ENCODE data around the gene HSPB2. TPM values are rescaled to one million over a fixed set of nuclear protein-coding genes. Genes with fewer than 3 reads are reported as not detected.
"Not testable (repeated sequence)": the region's sequence is repeated elsewhere in the genome, so short reads cannot be mapped to it uniquely, and the experiment has no call there.

HSPB2 gene
- total RNA-seq, 4 donors from 2014 or later = 1.2 to 6.7 (median 1.5) TPM; not detected in 1

DNA sequence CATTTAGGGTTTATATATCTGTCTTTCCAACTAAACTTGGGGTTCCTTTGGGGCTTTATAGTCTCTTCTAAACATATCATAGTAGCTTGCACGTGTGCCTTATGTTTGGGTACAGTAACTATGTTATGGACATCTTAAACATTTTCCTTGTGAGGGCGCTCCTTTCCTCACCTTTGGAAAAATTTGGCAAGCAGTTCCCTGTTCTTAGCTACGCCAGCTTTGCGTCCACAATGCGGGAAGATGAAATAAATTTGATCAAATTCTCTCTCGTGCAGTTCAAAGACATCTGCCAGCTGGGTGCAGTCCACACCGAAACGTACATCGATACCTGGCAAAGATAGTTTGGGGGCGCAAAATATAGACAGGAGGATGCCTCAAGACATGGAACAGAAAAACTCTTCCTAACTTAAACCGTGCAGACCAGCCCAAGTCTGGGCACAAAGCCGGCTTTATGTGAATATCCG is 34.1 kb upstream of the HSPB2 start:
- no peak for DNase-seq (ENCODE audit: low spot score in 2 of 2)
- intact Hi-C loops (cut with DNase I; ENCODE audit: low total_unique reads) = no loop called here
- TF ChIP-seq, protein P1, sequence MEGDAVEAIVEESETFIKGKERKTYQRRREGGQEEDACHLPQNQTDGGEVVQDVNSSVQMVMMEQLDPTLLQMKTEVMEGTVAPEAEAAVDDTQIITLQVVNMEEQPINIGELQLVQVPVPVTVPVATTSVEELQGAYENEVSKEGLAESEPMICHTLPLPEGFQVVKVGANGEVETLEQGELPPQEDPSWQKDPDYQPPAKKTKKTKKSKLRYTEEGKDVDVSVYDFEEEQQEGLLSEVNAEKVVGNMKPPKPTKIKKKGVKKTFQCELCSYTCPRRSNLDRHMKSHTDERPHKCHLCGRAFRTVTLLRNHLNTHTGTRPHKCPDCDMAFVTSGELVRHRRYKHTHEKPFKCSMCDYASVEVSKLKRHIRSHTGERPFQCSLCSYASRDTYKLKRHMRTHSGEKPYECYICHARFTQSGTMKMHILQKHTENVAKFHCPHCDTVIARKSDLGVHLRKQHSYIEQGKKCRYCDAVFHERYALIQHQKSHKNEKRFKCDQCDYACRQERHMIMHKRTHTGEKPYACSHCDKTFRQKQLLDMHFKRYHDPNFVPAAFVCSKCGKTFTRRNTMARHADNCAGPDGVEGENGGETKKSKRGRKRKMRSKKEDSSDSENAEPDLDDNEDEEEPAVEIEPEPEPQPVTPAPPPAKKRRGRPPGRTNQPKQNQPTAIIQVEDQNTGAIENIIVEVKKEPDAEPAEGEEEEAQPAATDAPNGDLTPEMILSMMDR (IDR thresholded peaks at IDR 0.05) = no peak
- no peak for TF ChIP-seq POLR2A (IDR thresholded peaks at IDR 0.05)
- H3K4me3 ChIP-seq (ENCODE audit: low read depth, poor library complexity, severe bottlenecking) = peak overlapping the region; percentile 49
- WGBS, 2 donors = 1% methylated on average over 13 of the region's 13 CpGs

DNA sequence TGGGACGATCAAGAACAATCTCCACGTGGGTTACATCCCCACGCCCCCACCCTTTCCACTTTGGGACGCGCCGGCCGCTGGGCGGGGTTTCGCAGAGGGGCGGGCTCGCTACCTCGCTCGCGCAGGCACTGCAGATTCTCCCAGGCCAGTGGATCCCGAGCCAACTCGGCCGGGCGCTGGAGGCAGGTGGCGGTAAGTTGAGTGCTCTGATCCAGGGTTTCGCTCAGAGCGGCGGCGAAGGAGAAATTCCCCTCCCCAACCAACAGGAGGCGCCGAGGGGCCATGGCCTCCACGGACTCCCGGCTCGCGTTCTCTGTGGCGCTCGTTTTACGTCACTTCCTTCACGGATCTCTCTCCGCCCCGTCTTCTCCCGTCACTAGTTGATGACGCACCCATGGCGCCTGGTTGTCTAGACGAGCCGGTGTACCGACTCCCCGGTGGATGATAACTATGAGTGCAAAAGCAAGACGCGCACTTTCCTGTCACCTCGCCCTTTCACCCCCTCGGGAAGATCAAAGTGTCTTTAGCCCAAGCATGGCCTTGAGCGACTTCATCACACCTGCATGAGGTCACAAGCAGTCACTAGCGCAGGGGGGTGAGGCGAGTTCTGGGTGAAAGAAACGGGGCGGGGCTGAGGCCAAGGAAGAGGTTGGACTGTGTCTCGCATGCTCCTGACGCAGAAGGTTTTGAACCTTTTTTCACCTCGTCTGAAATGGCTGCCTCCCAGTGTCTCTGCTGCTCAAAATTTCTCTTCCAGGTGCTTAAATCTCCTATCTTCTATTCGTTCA is 33.5 kb upstream of the HSPB2 start, which contains the start of the genes CFAP68 and FDXACB1:
Gene CFAP68, plus strand, starts transcription at position 693 of the 788 bp plus-strand sequence. Its CDS starts 20 bp downstream, at position 713.
Gene FDXACB1, minus strand, starts transcription at position 317 of the 788 bp plus-strand sequence. Its CDS starts 33 bp downstream, at position 284.
- H3K4me3 ChIP-seq (ENCODE audit: low read depth, poor library complexity, severe bottlenecking) = peak within 1 kb of the TSS; percentile 49
- intact Hi-C loops (cut with DNase I; ENCODE audit: low total_unique reads) = no loop called here
- WGBS, 2 donors = 0 to 1% methylated on average over 48 of the region's 55 CpGs
- DNase-seq (ENCODE audit: low spot score in 2 of 2) = peak; percentile 97 to 99
- TF ChIP-seq, protein P1 (IDR thresholded peaks at IDR 0.05) = peak in 2 of 3 donors; percentile 25 to 96
- TF ChIP-seq POLR2A (IDR thresholded peaks at IDR 0.05) = no peak

DNA sequence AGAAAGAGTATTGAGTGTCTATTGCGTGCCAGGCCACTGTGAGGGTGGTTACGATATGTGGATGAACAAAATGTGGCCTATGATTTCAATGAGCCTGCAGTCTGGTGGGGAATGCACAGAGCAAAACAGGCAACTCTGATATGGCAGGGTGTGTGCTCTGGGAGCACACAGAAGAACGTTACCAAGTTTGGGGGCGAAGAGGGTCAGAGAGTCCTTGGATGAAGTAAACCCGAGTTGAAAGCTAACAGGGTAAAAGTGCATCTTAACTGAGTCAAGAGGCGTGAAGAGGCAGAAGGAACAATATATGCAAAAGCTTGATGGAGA is 32.9 kb upstream of the HSPB2 start:
- intact Hi-C loops (cut with DNase I; ENCODE audit: low total_unique reads) = no loop called here

DNA sequence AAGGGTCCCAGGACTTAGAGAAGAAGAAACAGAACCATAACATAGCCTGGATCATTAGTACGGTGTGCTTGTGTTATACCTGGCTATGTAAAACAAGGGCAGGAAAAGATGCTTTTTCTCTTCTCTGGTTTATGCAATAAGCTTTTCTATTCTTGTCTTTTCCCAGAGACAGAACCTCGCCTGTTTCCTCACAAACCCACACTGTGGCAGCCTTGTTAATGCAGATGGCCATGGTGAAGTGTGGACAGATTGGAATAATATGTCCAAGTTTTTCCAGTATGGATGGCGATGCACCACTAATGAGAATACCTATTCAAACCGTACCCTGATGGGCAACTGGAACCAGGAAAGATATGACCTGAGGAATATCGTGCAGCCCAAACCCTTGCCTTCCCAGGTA is 30.3 kb upstream of the HSPB2 start:
- intact Hi-C loops (cut with DNase I; ENCODE audit: low total_unique reads) = no loop called here
- H3K4me3 ChIP-seq (ENCODE audit: low read depth, poor library complexity, severe bottlenecking) = no peak overlapping the region
- no peak for DNase-seq (ENCODE audit: low spot score in 2 of 2)
- WGBS, 2 donors = 89 to 95% methylated on average over 5 of the region's 5 CpGs
- TF ChIP-seq, protein P1 (IDR thresholded peaks at IDR 0.05) = no peak
- TF ChIP-seq POLR2A (IDR thresholded peaks at IDR 0.05) = no peak

More for the DNA sequence above, 32.9 kb upstream of the HSPB2 start:
- WGBS, 2 donors = 42 to 55% methylated on average over 6 of the region's 6 CpGs
- peak overlapping the region; percentile 49 for H3K4me3 ChIP-seq (ENCODE audit: low read depth, poor library complexity, severe bottlenecking)
- no peak for TF ChIP-seq POLR2A (IDR thresholded peaks at IDR 0.05)
- TF ChIP-seq, protein P1 (IDR thresholded peaks at IDR 0.05) = no peak
- DNase-seq (ENCODE audit: low spot score in 2 of 2) = no peak

DNA sequence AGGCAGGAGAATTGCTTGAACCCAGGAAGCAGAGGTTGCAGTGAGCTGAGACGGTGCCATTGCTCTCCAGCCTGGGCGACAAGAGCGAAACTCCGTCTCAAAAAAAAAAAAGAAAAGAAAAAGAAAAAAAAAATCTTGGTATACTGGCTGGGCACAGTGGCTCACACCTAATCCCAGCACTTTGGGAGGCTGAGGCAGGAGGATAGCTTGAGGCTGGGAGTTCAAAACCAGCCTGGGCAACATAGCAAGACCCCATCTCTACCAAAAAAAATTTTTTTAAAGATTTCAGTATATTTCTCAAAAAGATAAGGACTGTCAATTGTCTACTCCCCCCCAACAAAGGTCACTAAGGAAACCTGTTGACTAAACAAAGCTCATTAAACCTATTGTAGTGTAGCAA is 27.5 kb upstream of the HSPB2 start:
- DNase-seq (ENCODE audit: low spot score in 2 of 2); intact Hi-C loops (cut with DNase I; ENCODE audit: low total_unique reads); H3K4me3 ChIP-seq (ENCODE audit: low read depth, poor library complexity, severe bottlenecking): not testable (repeated sequence)
- 95 to 99% methylated on average over 4 of the region's 4 CpGs for WGBS, 2 donors

DNA sequence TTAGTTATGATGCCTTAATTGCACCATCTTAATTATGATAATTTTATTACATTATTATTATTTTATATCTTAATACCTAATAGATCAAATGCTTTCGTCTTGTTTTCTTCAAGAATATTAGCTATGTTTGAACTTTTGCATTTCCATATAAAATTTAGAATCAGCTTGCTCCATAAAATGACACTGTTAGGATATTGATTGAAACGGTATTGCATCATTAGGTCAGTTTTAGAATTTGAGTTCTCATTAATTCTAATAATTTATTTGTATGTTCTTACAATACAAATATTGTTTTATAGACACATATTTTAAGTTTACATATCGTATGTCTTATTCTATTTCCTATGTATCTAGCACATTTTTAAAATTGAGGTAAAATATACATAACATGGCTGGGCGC is 26.5 kb upstream of the HSPB2 start:
- H3K4me3 ChIP-seq (ENCODE audit: low read depth, poor library complexity, severe bottlenecking) = no peak overlapping the region
- DNase-seq (ENCODE audit: low spot score in 2 of 2) = no peak
- TF ChIP-seq POLR2A (IDR thresholded peaks at IDR 0.05) = no peak
- TF ChIP-seq, protein P1 (IDR thresholded peaks at IDR 0.05) = no peak
- 73 to 95% methylated on average over 4 of the region's 4 CpGs for WGBS, 2 donors
- intact Hi-C loops (cut with DNase I; ENCODE audit: low total_unique reads) = no loop called here

All from lower leg skin (tissue), 4 donors.